SU-DHL-6 (cell line): Measurements from ENCODE around the gene RTN4.

ENCODE experiments used
- EZH2phosphoT487 ChIP-seq: fragments of 200-600 bp; sonication (generic), shearing (Covaris generic); conservative IDR thresholded peaks from 2 replicates; pipeline ENCODE4 v1.6.1; 2018; ENCODE audit warnings: mild to moderate bottlenecking, antibody characterized with exemption, low read length, moderate library complexity, mixed read lengths
- TF ChIP-seq, protein P1 (sequence below): fragments of 200-600 bp; sonication (generic); IDR thresholded peaks from one replicate; pipeline ENCODE4 v1.5.1; 2017; ENCODE audit warnings: antibody characterized with exemption, mild to moderate bottlenecking, low read length, moderate library complexity; ENCODE audit not compliant: insufficient read depth, poor library complexity, severe bottlenecking

DNA sequence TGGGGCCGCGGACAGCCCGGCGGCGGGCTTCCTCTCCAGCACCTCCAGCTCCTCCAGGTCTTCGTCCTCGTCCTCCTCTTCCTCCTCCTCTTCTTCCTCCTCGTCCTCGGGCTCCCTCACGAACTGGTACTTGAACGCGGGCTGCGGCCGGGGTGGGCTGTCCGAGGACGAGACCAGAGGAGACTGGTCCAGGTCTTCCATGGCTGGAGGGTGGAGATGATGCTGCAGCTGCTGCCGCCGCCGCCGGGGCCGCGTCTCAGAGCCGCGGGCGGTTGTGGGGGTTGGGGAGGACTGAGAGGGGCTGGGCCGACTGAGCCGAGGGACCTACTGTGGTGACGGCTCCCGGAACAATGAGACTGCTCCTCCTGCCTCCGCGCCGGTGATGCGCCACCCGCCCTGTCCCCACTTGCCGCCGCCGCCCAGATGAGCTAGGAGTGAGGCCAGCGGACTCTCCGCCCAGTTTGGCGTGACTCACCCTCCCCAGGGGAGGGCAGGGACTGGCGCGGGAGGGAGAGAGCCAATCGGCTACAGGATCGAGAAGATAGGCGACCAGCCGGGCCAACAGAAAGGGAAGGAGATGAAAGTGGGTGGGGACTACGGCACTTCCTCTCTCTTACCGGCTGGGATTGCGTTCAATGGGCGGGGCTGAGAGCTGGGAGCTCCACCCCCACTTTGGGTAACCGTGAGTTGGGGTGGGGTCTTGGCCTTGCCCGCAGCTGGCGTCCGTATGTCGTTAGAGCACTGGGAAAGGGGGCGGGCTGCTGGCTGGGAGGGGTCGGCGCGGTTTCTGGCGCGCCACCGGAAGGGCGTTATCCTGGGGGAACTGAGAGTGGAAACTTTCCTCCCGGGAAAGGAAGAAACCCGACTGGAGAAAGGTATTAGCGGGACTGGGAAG lies at the start of gene RTN4:
- no peak for TF ChIP-seq EZH2phosphoT487
- TF ChIP-seq, protein P1, sequence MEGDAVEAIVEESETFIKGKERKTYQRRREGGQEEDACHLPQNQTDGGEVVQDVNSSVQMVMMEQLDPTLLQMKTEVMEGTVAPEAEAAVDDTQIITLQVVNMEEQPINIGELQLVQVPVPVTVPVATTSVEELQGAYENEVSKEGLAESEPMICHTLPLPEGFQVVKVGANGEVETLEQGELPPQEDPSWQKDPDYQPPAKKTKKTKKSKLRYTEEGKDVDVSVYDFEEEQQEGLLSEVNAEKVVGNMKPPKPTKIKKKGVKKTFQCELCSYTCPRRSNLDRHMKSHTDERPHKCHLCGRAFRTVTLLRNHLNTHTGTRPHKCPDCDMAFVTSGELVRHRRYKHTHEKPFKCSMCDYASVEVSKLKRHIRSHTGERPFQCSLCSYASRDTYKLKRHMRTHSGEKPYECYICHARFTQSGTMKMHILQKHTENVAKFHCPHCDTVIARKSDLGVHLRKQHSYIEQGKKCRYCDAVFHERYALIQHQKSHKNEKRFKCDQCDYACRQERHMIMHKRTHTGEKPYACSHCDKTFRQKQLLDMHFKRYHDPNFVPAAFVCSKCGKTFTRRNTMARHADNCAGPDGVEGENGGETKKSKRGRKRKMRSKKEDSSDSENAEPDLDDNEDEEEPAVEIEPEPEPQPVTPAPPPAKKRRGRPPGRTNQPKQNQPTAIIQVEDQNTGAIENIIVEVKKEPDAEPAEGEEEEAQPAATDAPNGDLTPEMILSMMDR = no peak
